HG03565 (cell line): Measurements from ENCODE around the gene ALAS1.
"Not testable (repeated sequence)": the region's sequence is repeated elsewhere in the genome, so short reads cannot be mapped to it uniquely, and the experiment has no call there.

Experiments used
- ATAC-seq: cut with Tn5 transposase; IDR thresholded peaks from one replicate; pipeline ENCODE4 v1.9.1; 2021; ENCODE audit warnings: mild to moderate bottlenecking, moderate library complexity; ENCODE audit not compliant: unreplicated experiment

ALAS1 gene

GRCh38 chr3:52176951-52177700 lies 20.8 kb upstream of the ALAS1 start:
- no peak for ATAC-seq

- no peak for ATAC-seq
Measured at GRCh38 chr3:52177701-52178042, 20.3 kb upstream of the ALAS1 start.

- not testable (repeated sequence) for ATAC-seq
Measured at GRCh38 chr3:52178126-52178525, 19.8 kb upstream of the ALAS1 start.

- ATAC-seq = no peak
Measured at GRCh38 chr3:52178537-52178936, 19.4 kb upstream of the ALAS1 start.

GRCh38 chr3:52181543-52181942 lies 16.4 kb upstream of the ALAS1 start:
- ATAC-seq = no peak

- no peak for ATAC-seq
Measured at GRCh38 chr3:52182196-52182595, 15.8 kb upstream of the ALAS1 start.

- ATAC-seq = no peak
Measured at GRCh38 chr3:52182691-52183090, 15.3 kb upstream of the ALAS1 start.

GRCh38 chr3:52183786-52184445 lies 14.0 kb upstream of the ALAS1 start:
- no peak for ATAC-seq

- ATAC-seq = no peak
Measured at GRCh38 chr3:52184690-52185089, 13.3 kb upstream of the ALAS1 start.

- ATAC-seq = no peak
Measured at GRCh38 chr3:52185311-52185710, 12.6 kb upstream of the ALAS1 start.

- ATAC-seq = no peak
Measured at GRCh38 chr3:52185837-52186236, 12.1 kb upstream of the ALAS1 start.

- no peak for ATAC-seq
Measured at GRCh38 chr3:52186729-52187128, 11.2 kb upstream of the ALAS1 start.

- ATAC-seq = no peak
Measured at GRCh38 chr3:52188556-52188955, 9.4 kb upstream of the ALAS1 start.

GRCh38 chr3:52190294-52191074 lies 7.5 kb upstream of the ALAS1 start:
- ATAC-seq = no peak

- ATAC-seq = no peak
Measured at GRCh38 chr3:52191663-52192062, 6.3 kb upstream of the ALAS1 start.

- ATAC-seq = no peak
Measured at GRCh38 chr3:52193065-52193464, 4.9 kb upstream of the ALAS1 start.

- no peak for ATAC-seq
Measured at GRCh38 chr3:52194485-52195290, 3.3 kb upstream of the ALAS1 start.

GRCh38 chr3:52195291-52195597 lies 2.7 kb upstream of the ALAS1 start:
- no peak for ATAC-seq

- ATAC-seq = no peak
Measured at GRCh38 chr3:52195823-52196331, 2.1 kb upstream of the ALAS1 start.

- no peak for ATAC-seq
Measured at GRCh38 chr3:52196977-52197376, 983 bp upstream of the ALAS1 start.

GRCh38 chr3:52197499-52197841 lies 490 bp upstream of the ALAS1 start:
- ATAC-seq = no peak
